Colonic mucosa (tissue), 4 donors: ENCODE data around the gene DPY19L3. TPM values are rescaled to one million over a fixed set of nuclear protein-coding genes. Genes with fewer than 3 reads are reported as not detected.
"Not testable (repeated sequence)": the region's sequence is repeated elsewhere in the genome, so short reads cannot be mapped to it uniquely, and the experiment has no call there.

ENCODE experiments used
- DNase-seq: peaks from one replicate; pipeline ENCODE4 v3.0.0-alpha.2; 2020
- H3K27ac ChIP-seq: fragments of 200-600 bp; one replicate; pipeline ENCODE4 v1.8.0; 2021
- H3K27me3 ChIP-seq: fragments of 200-600 bp; one replicate; pipeline ENCODE4 v1.8.0; 2021
- H3K36me3 ChIP-seq: fragments of 200-600 bp; one replicate; pipeline ENCODE4 v1.8.0; 2021
- H3K4me1 ChIP-seq: fragments of 200-600 bp; one replicate; pipeline ENCODE4 v1.8.0; 2021; ENCODE audit warnings: mild to moderate bottlenecking
- H3K4me3 ChIP-seq: fragments of 200-600 bp; one replicate; pipeline ENCODE4 v1.8.0; 2021
- H3K9ac ChIP-seq, 2 donors: one replicate each; pipeline ENCODE4 v1.7.0; 2013; ENCODE audit warnings: control low read depth in 2 of 2, low read depth in 2 of 2, low read length in 2 of 2
- H3K9me3 ChIP-seq: fragments of 200-600 bp; one replicate; pipeline ENCODE4 v1.8.0; 2021
- CTCF ChIP-seq: fragments of 200-600 bp; IDR thresholded peaks from one replicate; pipeline ENCODE4 v1.8.0; 2022; ENCODE audit warnings: antibody characterized with exemption, mild to moderate bottlenecking
- intact Hi-C: fragments of 100-400 bp; cut with DNase I; formaldehyde crosslinking; loops from one replicate; pipeline ENCODE4 v1.14.1; 2022
- total RNA-seq, 2 donors: library from RNA; stranded (reverse); fragmentation: NEBNext Ultra II Directional in 1 of 2; extraction: Animal tissue kit (Norgen Biotek cat#: 25700) in 1 of 2; gene quantifications; one replicate each; pipeline ENCODE4 v1.2.1, GENCODE V29; 2021
- donor health status: healthy.
- donor health status: DM: no; HTN: no; CAD: no.
- donor health status: DM: no; HTN: no; CAD: no.

DPY19L3 gene
- total RNA-seq, 2 donors from 2014 or later: 12.1 to 13.6 TPM

GRCh38 chr19:32377088-32377487, 28.5 kb upstream of the DPY19L3 start:
- DNase-seq, intact Hi-C loops, H3K27ac ChIP-seq, H3K27me3 ChIP-seq, H3K36me3 ChIP-seq, H3K9me3 ChIP-seq, H3K9ac ChIP-seq, H3K4me3 ChIP-seq: not testable (repeated sequence)
- peaks cover 11% of the 10 kb centered on the region for H3K4me1 ChIP-seq
- TF ChIP-seq CTCF: peak; percentile 25

GRCh38 chr19:32380269-32380668, 25.3 kb upstream of the DPY19L3 start:
- Histone ChIP-seq H3K9ac (peak overlapping the region in 1 of 2 donors; percentile 19), H3K27me3 (no peaks in the 10 kb centered on the region), H3K36me3 (no peaks in the 10 kb centered on the region), H3K4me3 (no peak overlapping the region), H3K4me1 (peaks cover 6% of the 10 kb centered on the region), H3K27ac (no peak overlapping the region), H3K9me3 (no peaks in the 10 kb centered on the region)
- DNase-seq: no peak
- no peak for TF ChIP-seq CTCF
- intact Hi-C loops: loop anchor here (10.0 kb wide), 1 partner anchor 295 kb away; the partner anchor contains the start of genes ANKRD27 and RGS9BP

GRCh38 chr19:32387701-32388392, 17.7 kb upstream of the DPY19L3 start:
- Histone ChIP-seq H3K27me3 (no peaks in the 10 kb centered on the region), H3K4me3 (no peak overlapping the region), H3K9ac (no peak overlapping the region), H3K9me3 (no peaks in the 10 kb centered on the region), H3K4me1 (peaks cover 7% of the 10 kb centered on the region), H3K36me3 (no peaks in the 10 kb centered on the region), H3K27ac (no peak overlapping the region)
- no peak for TF ChIP-seq CTCF
- DNase-seq: peak; percentile 68
- intact Hi-C loops: loop anchor here (10.0 kb wide), 1 partner anchor 287 kb away; the partner anchor contains the start of genes ANKRD27 and RGS9BP

GRCh38 chr19:32388393-32388855, 17.1 kb upstream of the DPY19L3 start:
- Histone ChIP-seq H3K27ac (no peak overlapping the region), H3K27me3 (no peaks in the 10 kb centered on the region), H3K9ac (no peak overlapping the region), H3K4me3 (no peak overlapping the region), H3K9me3 (no peaks in the 10 kb centered on the region), H3K36me3 (no peaks in the 10 kb centered on the region), H3K4me1 (peaks cover 7% of the 10 kb centered on the region)
- DNase-seq: no peak
- intact Hi-C loops: loop anchor here (10.0 kb wide), 1 partner anchor 286 kb away; the partner anchor contains the start of genes ANKRD27 and RGS9BP
- no peak for TF ChIP-seq CTCF

GRCh38 chr19:32392901-32393300, 12.7 kb upstream of the DPY19L3 start:
- no peak overlapping the region for H3K27ac ChIP-seq

More at GRCh38 chr19:32392901-32393300, 12.7 kb upstream of the DPY19L3 start:
- Histone ChIP-seq H3K9ac (no peak overlapping the region), H3K9me3 (no peaks in the 10 kb centered on the region), H3K27me3 (no peaks in the 10 kb centered on the region), H3K4me3 (no peak overlapping the region), H3K36me3 (no peaks in the 10 kb centered on the region), H3K4me1 (peaks cover 7% of the 10 kb centered on the region)
- intact Hi-C loops: no loop called here
- no peak for DNase-seq
- no peak for TF ChIP-seq CTCF
